Neural cell (in vitro differentiated cells): ENCODE measurements around the gene ZNF691. TPM values are rescaled to one million over a fixed set of nuclear protein-coding genes. Genes with fewer than 3 reads are reported as not detected.

Source experiments
- H2AFZ ChIP-seq: fragments of 200-600, 300-800 bp; sonication (generic), shearing (Covaris generic); 2 replicates; pipeline ENCODE4 v1.6.0; 2014; ENCODE audit warnings: low read depth, mild to moderate bottlenecking, antibody characterized with exemption, low read length, moderate library complexity
- H3F3A ChIP-seq: fragments of 200-600 bp; shearing (Covaris generic); 2 replicates; pipeline ENCODE4 v1.6.1; 2016; ENCODE audit warnings: mild to moderate bottlenecking, moderate library complexity, mixed read lengths, antibody characterized with exemption, low read length; ENCODE audit not compliant: insufficient read depth, poor library complexity, severe bottlenecking
- H3K27ac ChIP-seq: fragments of 200-600, 300-800 bp; sonication (generic), shearing (Covaris generic); 2 replicates; pipeline ENCODE4 v1.5.1; 2014; ENCODE audit warnings: mild to moderate bottlenecking, low read length, moderate library complexity
- H3K27me3 ChIP-seq: fragments of 300-800, 200-600 bp; sonication (generic), shearing (Covaris generic); 2 replicates; pipeline ENCODE4 v1.6.0; 2014; ENCODE audit warnings: mild to moderate bottlenecking, low read depth, low read length, moderate library complexity; ENCODE audit not compliant: insufficient read depth
- H3K36me3 ChIP-seq: fragments of 300-800, 200-600 bp; sonication (generic), shearing (Covaris generic); 2 replicates; pipeline ENCODE4 v1.5.1; 2014; ENCODE audit warnings: mild to moderate bottlenecking, antibody characterized with exemption, low read length, moderate library complexity; ENCODE audit not compliant: insufficient read depth
- H3K4me2 ChIP-seq: fragments of 300-800, 200-600 bp; sonication (generic), shearing (Covaris generic); 2 replicates; pipeline ENCODE4 v1.6.0; 2014; ENCODE audit warnings: mild to moderate bottlenecking, low read length
- H3K4me3 ChIP-seq: fragments of 300-800, 200-600 bp; sonication (generic), shearing (Covaris generic); 2 replicates; pipeline ENCODE4 v1.5.1; 2014; ENCODE audit warnings: mild to moderate bottlenecking, low read length, moderate library complexity
- H3K79me2 ChIP-seq: fragments of 200-600 bp; shearing (Covaris generic); replicated peaks from 2 replicates; pipeline ENCODE4 v1.6.0; 2014; ENCODE audit warnings: mild to moderate bottlenecking, low read length, moderate library complexity; ENCODE audit not compliant: insufficient read depth
- H3K9ac ChIP-seq: fragments of 300-800, 200-600 bp; sonication (generic), shearing (Covaris generic); 2 replicates; pipeline ENCODE4 v1.6.1; 2016; ENCODE audit warnings: mild to moderate bottlenecking, low read length, mixed read lengths
- H3K9me2 ChIP-seq: fragments of 200-600 bp; shearing (Covaris generic); 2 replicates; pipeline ENCODE4 v1.6.1; 2016; ENCODE audit warnings: mild to moderate bottlenecking, low read length, mixed read lengths; ENCODE audit not compliant: insufficient read depth
- H3K9me3 ChIP-seq: fragments of 200-600, 300-800 bp; sonication (generic), shearing (Covaris generic); 2 replicates; pipeline ENCODE4 v1.6.1; 2016; ENCODE audit warnings: mild to moderate bottlenecking, mixed run types, low read length, moderate library complexity, mixed read lengths
- H4K20me1 ChIP-seq: fragments of 200-600 bp; shearing (Covaris generic); 2 replicates; pipeline ENCODE4 v1.6.1; 2016; ENCODE audit warnings: mild to moderate bottlenecking, mixed run types; ENCODE audit not compliant: insufficient read depth
- CTCF ChIP-seq: fragments of 450-650 bp; IDR thresholded peaks from 2 replicates; pipeline ENCODE4 v1.5.1; 2014; ENCODE audit warnings: antibody characterized with exemption, mild to moderate bottlenecking, moderate library complexity; ENCODE audit not compliant: poor library complexity, severe bottlenecking
- EP300 ChIP-seq: fragments of 450-650 bp; conservative IDR thresholded peaks from 2 replicates; pipeline ENCODE4 v1.6.1; 2014; ENCODE audit warnings: antibody characterized with exemption, mild to moderate bottlenecking, moderate library complexity; ENCODE audit not compliant: poor library complexity, severe bottlenecking
- EZH2 ChIP-seq: fragments of 200-600, 300-800 bp; shearing (Covaris generic), sonication (generic); IDR thresholded peaks from 2 replicates; pipeline ENCODE4 v1.6.1; 2014; ENCODE audit warnings: antibody characterized with exemption, low read length, borderline replicate concordance, mild to moderate bottlenecking; ENCODE audit not compliant: insufficient read depth, poor library complexity, severe bottlenecking
- MXI1 ChIP-seq: fragments of 450-650 bp; conservative IDR thresholded peaks from 2 replicates; pipeline ENCODE4 v1.6.1; 2014; ENCODE audit warnings: antibody characterized with exemption, mild to moderate bottlenecking; ENCODE audit not compliant: poor library complexity, severe bottlenecking
- POLR2AphosphoS5 ChIP-seq: IDR thresholded peaks from 2 replicates; pipeline ENCODE4 v1.6.1; 2012
- RAD21 ChIP-seq: fragments of 450-650 bp; conservative IDR thresholded peaks from 2 replicates; pipeline ENCODE4 v1.6.1; 2014; ENCODE audit warnings: antibody characterized with exemption, mild to moderate bottlenecking, moderate library complexity
- SMC3 ChIP-seq: fragments of 450-650 bp; conservative IDR thresholded peaks from 2 replicates; pipeline ENCODE4 v1.6.1; 2014; ENCODE audit warnings: antibody characterized with exemption, mild to moderate bottlenecking, moderate library complexity; ENCODE audit not compliant: poor library complexity
- TAF1 ChIP-seq: IDR thresholded peaks from 2 replicates; pipeline ENCODE4 v1.6.1; 2012; ENCODE audit warnings: low read depth
- polyA plus RNA-seq: library from polyadenylated mRNA; depleted of rRNA; stranded (reverse); fragments of >200 nt; gene quantifications from 2 replicates; pipeline ENCODE4 v1.2.3, GENCODE V29; 2014
- TF ChIP-seq, protein P1 (sequence below): IDR thresholded peaks from 2 replicates; pipeline ENCODE4 v1.6.1; 2012; ENCODE audit warnings: borderline replicate concordance

The ZNF691 gene
- polyA plus RNA-seq, 1 donor from 2014 or later = 14.9 TPM

DNA sequence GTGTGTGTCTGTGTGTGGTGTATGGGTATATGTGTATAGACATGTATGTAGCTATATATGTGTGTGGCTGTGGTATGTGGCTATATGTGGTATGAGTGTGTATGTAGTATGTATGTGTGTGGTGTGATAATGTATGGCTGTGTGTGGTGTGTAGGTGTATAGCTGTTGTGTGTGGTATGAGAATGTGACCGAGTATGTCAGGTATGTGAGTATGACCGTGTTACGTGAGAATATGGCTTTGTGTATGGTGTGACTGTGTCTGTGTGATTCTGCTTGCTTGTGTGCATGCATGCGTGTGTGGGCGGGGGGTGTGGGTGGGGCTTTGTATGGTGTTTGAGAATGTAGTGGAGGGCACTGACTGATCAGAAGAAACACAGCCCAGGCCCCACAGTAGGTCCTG, 3.5 kb downstream of the ZNF691 start:
- Histone ChIP-seq H3F3A (no peaks in the 10 kb centered on the region), H3K27me3 (no peaks in the 10 kb centered on the region), H3K4me2 (no peak overlapping the region), H3K27ac (no peak overlapping the region), H3K9ac (no peak overlapping the region), H3K4me3 (no peak overlapping the region), H4K20me1 (no peaks in the 10 kb centered on the region), H3K9me3 (no peaks in the 10 kb centered on the region), H3K9me2 (no peaks in the 10 kb centered on the region), H2AFZ (no peak overlapping the region), H3K36me3 (peaks cover 5% of the 10 kb centered on the region), H3K79me2 (peaks cover 16% of the 10 kb centered on the region)
- no peak for TF ChIP-seq POLR2AphosphoS5
- no peak for TF ChIP-seq RAD21
- no peak for TF ChIP-seq TAF1

DNA sequence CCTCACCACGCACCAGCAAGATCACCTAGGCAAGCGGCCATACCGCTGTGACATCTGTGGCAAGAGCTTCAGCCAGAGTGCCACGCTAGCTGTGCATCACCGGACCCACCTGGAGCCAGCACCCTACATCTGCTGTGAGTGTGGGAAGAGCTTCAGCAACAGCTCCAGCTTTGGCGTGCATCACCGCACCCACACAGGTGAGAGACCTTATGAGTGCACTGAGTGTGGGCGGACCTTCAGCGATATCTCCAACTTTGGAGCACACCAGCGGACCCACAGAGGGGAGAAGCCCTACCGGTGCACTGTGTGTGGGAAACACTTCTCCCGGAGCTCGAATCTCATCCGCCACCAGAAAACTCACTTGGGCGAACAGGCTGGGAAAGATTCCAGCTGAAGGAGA, 5.0 kb downstream of the ZNF691 start:
- Histone ChIP-seq H3K9me3 (no peaks in the 10 kb centered on the region), H3K9me2 (no peaks in the 10 kb centered on the region), H4K20me1 (no peaks in the 10 kb centered on the region), H3K4me3 (no peak overlapping the region), H3F3A (no peaks in the 10 kb centered on the region), H3K79me2 (peaks cover 16% of the 10 kb centered on the region), H3K4me2 (no peak overlapping the region), H3K27ac (no peak overlapping the region), H2AFZ (no peak overlapping the region), H3K9ac (no peak overlapping the region), H3K27me3 (no peaks in the 10 kb centered on the region), H3K36me3 (peaks cover 5% of the 10 kb centered on the region)
- no peak for TF ChIP-seq TAF1
- no peak for TF ChIP-seq MXI1

DNA sequence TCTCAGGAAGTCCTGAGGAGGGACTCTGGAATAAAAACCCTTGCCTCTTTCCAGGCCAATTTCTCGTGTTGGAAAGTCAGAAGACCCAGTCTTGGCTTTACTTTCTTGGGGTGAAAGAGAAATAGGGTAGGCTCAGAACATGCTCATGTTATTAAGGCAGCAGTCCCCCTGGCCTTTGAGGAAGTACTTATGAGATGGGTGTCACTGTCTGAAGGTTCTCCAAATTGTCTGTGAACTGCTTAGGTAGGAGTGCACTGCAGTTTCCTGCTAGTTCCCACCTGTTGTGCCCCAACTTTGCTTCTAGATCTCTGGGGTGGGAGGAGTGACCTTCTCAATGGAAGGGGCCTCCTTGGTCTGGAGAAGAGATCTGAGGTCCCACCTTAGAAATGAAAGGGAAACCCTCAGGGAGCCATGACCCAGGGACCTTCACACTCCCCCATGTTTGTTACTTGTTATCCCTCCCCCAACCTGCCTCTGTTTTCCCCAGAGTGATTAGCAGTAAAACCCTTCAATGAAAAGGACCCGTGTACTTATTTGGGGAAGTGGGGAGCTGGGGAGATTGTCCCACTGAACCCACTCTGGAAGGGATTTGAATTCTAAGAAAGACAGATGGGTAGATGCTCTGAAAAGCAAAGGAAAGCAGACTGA, 5.7 kb downstream of the ZNF691 start:
- Histone ChIP-seq H4K20me1 (no peaks in the 10 kb centered on the region), H2AFZ (no peak overlapping the region), H3K4me2 (no peak overlapping the region), H3K4me3 (no peak overlapping the region), H3K79me2 (peaks cover 11% of the 10 kb centered on the region), H3K27me3 (no peaks in the 10 kb centered on the region), H3F3A (no peaks in the 10 kb centered on the region), H3K9me3 (no peaks in the 10 kb centered on the region), H3K9me2 (no peaks in the 10 kb centered on the region), H3K27ac (no peak overlapping the region), H3K9ac (no peak overlapping the region), H3K36me3 (peaks cover 5% of the 10 kb centered on the region)
- TF ChIP-seq, protein P1, sequence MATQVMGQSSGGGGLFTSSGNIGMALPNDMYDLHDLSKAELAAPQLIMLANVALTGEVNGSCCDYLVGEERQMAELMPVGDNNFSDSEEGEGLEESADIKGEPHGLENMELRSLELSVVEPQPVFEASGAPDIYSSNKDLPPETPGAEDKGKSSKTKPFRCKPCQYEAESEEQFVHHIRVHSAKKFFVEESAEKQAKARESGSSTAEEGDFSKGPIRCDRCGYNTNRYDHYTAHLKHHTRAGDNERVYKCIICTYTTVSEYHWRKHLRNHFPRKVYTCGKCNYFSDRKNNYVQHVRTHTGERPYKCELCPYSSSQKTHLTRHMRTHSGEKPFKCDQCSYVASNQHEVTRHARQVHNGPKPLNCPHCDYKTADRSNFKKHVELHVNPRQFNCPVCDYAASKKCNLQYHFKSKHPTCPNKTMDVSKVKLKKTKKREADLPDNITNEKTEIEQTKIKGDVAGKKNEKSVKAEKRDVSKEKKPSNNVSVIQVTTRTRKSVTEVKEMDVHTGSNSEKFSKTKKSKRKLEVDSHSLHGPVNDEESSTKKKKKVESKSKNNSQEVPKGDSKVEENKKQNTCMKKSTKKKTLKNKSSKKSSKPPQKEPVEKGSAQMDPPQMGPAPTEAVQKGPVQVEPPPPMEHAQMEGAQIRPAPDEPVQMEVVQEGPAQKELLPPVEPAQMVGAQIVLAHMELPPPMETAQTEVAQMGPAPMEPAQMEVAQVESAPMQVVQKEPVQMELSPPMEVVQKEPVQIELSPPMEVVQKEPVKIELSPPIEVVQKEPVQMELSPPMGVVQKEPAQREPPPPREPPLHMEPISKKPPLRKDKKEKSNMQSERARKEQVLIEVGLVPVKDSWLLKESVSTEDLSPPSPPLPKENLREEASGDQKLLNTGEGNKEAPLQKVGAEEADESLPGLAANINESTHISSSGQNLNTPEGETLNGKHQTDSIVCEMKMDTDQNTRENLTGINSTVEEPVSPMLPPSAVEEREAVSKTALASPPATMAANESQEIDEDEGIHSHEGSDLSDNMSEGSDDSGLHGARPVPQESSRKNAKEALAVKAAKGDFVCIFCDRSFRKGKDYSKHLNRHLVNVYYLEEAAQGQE = no peak
- TF ChIP-seq EP300 (no peak), TAF1 (no peak)

DNA sequence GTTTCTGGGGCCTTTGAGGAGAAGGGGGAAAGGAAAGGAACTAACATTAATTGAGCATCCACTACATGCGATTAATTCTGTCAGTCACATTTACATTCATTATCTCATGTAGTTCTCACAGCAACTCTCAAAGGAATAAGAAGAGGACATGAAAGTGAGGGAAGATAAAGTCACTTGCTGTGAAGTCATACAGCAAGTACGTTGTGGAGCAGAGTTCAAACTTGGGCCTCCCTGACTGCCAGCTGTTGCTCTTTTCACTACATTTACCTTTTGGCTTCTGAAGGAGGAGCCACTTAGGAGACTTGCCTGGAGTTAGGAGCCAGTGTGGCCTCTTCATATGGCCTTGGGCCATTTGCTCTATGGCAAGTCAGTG, 6.2 kb downstream of the ZNF691 start:
- Histone ChIP-seq H3K9me3 (no peaks in the 10 kb centered on the region), H2AFZ (no peak overlapping the region), H3K9me2 (no peaks in the 10 kb centered on the region), H3K27ac (no peak overlapping the region), H3K4me3 (no peak overlapping the region), H4K20me1 (no peaks in the 10 kb centered on the region), H3K4me2 (no peak overlapping the region), H3K36me3 (peaks cover 5% of the 10 kb centered on the region), H3K27me3 (no peaks in the 10 kb centered on the region), H3K79me2 (peaks cover 6% of the 10 kb centered on the region), H3F3A (no peaks in the 10 kb centered on the region), H3K9ac (no peak overlapping the region)
- no peak for TF ChIP-seq MXI1
- TF ChIP-seq, protein P1 = no peak
- no peak for TF ChIP-seq EP300
- no peak for TF ChIP-seq CTCF
- TF ChIP-seq EZH2 = no peak
- TF ChIP-seq RAD21 = no peak
- no peak for TF ChIP-seq SMC3
- no peak for TF ChIP-seq POLR2AphosphoS5
- TF ChIP-seq TAF1 = no peak
